Adipocyte (in vitro differentiated cells): ENCODE data around the gene HPD.

ENCODE experiments used
- DNase-seq: peaks from one replicate; pipeline ENCODE4 v3.0.0-alpha.2; 2015; ENCODE audit warnings: low read depth
- H3K27me3 ChIP-seq: replicated peaks from 2 replicates; pipeline ENCODE4 v1.7.0; 2013; ENCODE audit warnings: mild to moderate bottlenecking, low read length, moderate library complexity; ENCODE audit not compliant: control insufficient read depth, insufficient read depth
- H3K36me3 ChIP-seq: 2 replicates; pipeline ENCODE4 v1.7.0; 2013; ENCODE audit warnings: low read length, mild to moderate bottlenecking, moderate library complexity; ENCODE audit not compliant: control insufficient read depth, insufficient read depth, severe bottlenecking
- H3K4me1 ChIP-seq: 2 replicates; pipeline ENCODE4 v1.7.0; 2013; ENCODE audit warnings: mild to moderate bottlenecking, low read length, moderate library complexity; ENCODE audit not compliant: control insufficient read depth, insufficient read depth
- H3K4me3 ChIP-seq: 2 replicates; pipeline ENCODE4 v1.7.0; 2013; ENCODE audit warnings: mild to moderate bottlenecking, low read length, moderate library complexity
- H3K9ac ChIP-seq: 2 replicates; pipeline ENCODE4 v1.7.0; 2013; ENCODE audit warnings: mild to moderate bottlenecking, low read length, moderate library complexity
- H3K9me3 ChIP-seq: 2 replicates; pipeline ENCODE4 v1.7.0; 2013; ENCODE audit warnings: mild to moderate bottlenecking, low read length, moderate library complexity; ENCODE audit not compliant: control insufficient read depth

Gene HPD

GRCh38 chr12:121815263-121815662, 43.4 kb downstream of the HPD start:
- H3K4me1 ChIP-seq, result peaks cover 28% of the 10 kb centered on the region
- no peak overlapping the region for H3K4me3 ChIP-seq
- peaks cover 60% of the 10 kb centered on the region for H3K36me3 ChIP-seq
- H3K27me3 ChIP-seq, result no peaks in the 10 kb centered on the region
- DNase-seq, result no peak
- H3K9ac ChIP-seq, result no peak overlapping the region
- H3K9me3 ChIP-seq, result no peaks in the 10 kb centered on the region

GRCh38 chr12:121814429-121815119, 44.1 kb downstream of the HPD start:
- no peaks in the 10 kb centered on the region for H3K9me3 ChIP-seq
- H3K36me3 ChIP-seq, result peaks cover 60% of the 10 kb centered on the region
- no peak overlapping the region for H3K9ac ChIP-seq
- H3K4me1 ChIP-seq, result peaks cover 28% of the 10 kb centered on the region
- no peak overlapping the region for H3K4me3 ChIP-seq
- H3K27me3 ChIP-seq, result no peaks in the 10 kb centered on the region
- DNase-seq, result no peak

DNA sequence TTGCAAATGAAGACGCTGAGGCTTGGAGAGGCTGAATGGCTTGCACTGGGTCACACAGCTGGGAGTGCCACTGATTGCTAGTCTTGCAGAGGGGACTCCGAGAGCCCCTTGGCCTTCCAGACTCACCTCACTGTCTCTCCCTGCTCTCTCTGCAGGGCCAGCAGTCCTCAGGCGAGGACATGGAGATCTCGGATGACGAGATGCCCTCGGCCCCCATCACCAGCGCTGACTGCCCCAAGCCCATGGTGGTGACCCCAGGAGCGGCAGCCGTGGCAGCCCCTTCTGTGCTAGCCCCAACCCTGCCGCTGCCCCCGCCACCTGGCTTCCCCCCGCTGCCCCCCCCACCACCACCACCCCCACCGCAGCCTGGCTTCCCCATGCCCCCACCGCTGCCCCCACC, 44.7 kb downstream of the HPD start:
- Histone ChIP-seq H3K9me3 (no peaks in the 10 kb centered on the region), H3K4me3 (no peak overlapping the region), H3K4me1 (peaks cover 28% of the 10 kb centered on the region), H3K36me3 (peaks cover 60% of the 10 kb centered on the region), H3K27me3 (no peaks in the 10 kb centered on the region), H3K9ac (peak overlapping the region; percentile 94)
- DNase-seq, result no peak

DNA sequence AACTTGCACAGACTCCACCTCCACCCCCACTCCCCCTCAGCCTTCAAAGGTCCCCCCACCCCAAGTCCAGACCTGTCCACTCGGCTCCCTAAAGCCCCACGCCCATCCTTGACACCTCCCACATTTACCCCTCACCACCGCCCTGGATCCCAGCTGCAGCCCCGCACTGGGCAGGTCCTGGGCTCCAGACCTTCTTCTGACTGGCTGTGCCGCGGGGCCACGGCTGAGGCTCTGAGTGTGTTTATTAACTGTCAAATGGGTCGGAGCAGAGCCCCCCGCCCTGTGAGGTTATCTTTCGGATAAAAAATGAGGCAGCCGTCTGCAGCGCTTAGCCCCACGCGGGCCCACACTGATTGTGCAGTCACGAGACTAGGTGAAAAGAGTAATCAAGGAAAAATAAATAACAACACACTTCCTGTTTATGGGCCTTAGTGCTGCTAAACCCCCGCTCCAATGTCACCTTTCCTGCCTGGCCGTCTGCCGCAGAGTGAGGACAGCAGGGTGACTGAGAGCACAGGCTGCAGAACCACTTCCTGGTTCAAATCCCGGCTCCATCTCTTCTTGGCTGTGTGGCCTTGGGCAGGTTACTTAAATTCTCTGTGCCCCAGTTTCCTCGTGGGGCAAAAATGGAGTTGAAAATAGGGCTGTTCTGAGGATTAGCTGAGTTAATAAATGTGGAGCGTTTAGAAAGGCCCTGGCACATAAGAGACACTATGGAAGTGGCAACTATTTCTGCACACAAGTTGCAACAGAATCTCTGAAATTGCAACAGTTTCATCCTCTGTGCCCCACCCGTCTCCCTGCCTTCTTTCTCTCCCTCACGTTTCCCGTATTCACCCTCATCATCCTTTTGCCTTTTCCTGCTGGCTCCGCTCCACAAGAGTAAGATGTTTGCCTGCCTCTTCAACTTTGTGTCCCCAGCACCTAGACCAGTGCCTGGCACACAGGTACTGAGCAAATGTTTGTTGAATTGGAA, 45.5 kb downstream of the HPD start:
- Histone ChIP-seq H3K4me1 (peaks cover 28% of the 10 kb centered on the region), H3K27me3 (no peaks in the 10 kb centered on the region), H3K9ac (peak overlapping the region; percentile 94), H3K4me3 (peak overlapping the region; percentile 94), H3K36me3 (peaks cover 65% of the 10 kb centered on the region), H3K9me3 (no peaks in the 10 kb centered on the region)
- DNase-seq, result peak; percentile 72

DNA sequence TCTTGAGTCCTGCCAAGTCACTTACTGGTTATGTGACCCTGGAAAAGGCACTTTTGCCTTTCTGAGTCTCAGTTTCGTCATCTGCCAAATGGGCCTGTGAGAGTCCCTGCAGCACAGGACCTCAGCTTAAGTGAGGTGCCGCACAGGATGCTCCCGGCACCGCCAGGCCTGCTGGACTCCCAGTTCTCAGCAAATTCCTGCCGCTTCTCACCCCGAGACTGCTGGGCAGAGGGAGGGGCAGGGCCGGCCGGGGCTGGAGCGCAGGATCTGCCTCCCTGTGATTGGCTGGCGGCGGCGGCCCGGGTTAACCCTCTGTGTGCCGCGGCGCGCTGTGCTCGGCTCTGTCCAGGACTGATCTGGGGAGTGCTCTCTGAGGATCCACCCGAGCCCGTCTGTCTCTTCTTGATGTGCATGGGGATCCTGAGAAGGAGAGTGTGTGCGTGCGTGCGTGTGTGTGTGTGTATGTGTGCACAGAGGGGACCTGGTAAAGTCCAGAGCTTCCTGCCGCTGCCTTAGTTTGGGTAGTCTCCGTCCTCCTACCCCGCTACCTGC, 46.3 kb downstream of the HPD start:
- Histone ChIP-seq H3K4me1 (peaks cover 31% of the 10 kb centered on the region), H3K27me3 (no peaks in the 10 kb centered on the region), H3K4me3 (peak overlapping the region; percentile 94), H3K9me3 (no peaks in the 10 kb centered on the region), H3K9ac (peak overlapping the region; percentile 94), H3K36me3 (peaks cover 62% of the 10 kb centered on the region)
- peak; percentile 80 for DNase-seq

GRCh38 chr12:121811434-121812319, 47.0 kb downstream of the HPD start:
- no peaks in the 10 kb centered on the region for H3K9me3 ChIP-seq
- H3K4me3 ChIP-seq, result peak overlapping the region; percentile 94
- H3K36me3 ChIP-seq, result peaks cover 56% of the 10 kb centered on the region
- H3K27me3 ChIP-seq, result no peaks in the 10 kb centered on the region
- H3K9ac ChIP-seq, result peak overlapping the region; percentile 94
- H3K4me1 ChIP-seq, result peaks cover 37% of the 10 kb centered on the region
- DNase-seq, result peak; percentile 87

DNA sequence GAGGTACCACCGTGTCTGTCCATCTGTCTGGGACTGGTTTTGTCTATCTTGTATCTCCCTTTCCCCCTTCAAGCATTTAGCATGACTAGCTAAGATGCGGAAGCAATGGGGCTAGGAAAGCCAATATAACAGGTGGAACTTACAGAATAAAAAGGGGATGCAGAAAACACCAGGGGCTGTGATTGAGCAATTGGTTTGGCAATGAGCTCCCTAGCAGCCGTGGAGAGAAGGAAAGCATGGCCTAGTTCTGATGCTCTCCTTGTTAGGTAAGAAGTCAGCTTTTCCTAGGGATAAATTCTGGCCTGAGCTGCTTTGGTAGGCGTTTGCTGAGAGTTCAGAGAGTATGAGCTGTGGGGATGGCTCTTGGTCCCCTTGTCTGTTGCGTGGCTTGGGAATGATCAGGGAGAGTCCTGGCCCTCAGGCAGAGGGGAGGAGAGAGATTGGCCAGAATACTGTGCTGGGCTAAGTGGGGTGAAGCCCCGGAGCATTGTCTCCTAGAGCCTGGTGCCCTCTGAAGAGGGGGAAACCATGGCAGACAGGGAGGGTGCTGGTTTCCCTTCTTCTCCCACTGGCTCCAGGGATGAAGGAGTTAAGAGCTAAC, 47.7 kb downstream of the HPD start:
- H3K4me3 ChIP-seq, result peak overlapping the region; percentile 94
- H3K9me3 ChIP-seq, result no peaks in the 10 kb centered on the region
- peaks cover 41% of the 10 kb centered on the region for H3K4me1 ChIP-seq
- peak overlapping the region; percentile 94 for H3K9ac ChIP-seq
- H3K36me3 ChIP-seq, result peaks cover 50% of the 10 kb centered on the region
- no peaks in the 10 kb centered on the region for H3K27me3 ChIP-seq
- peak; percentile 26 for DNase-seq

GRCh38 chr12:121810234-121810817, 48.3 kb downstream of the HPD start:
- Histone ChIP-seq H3K4me1 (peaks cover 44% of the 10 kb centered on the region), H3K36me3 (peaks cover 44% of the 10 kb centered on the region), H3K9me3 (no peaks in the 10 kb centered on the region), H3K4me3 (peak overlapping the region; percentile 94), H3K9ac (peak overlapping the region; percentile 94), H3K27me3 (no peaks in the 10 kb centered on the region)
- no peak for DNase-seq

- H3K27me3 ChIP-seq, result no peaks in the 10 kb centered on the region
- H3K4me3 ChIP-seq, result no peak overlapping the region
- no peak for DNase-seq
- H3K9me3 ChIP-seq, result no peaks in the 10 kb centered on the region
- no peak overlapping the region for H3K9ac ChIP-seq
- peaks cover 44% of the 10 kb centered on the region for H3K4me1 ChIP-seq
- H3K36me3 ChIP-seq, result peaks cover 38% of the 10 kb centered on the region
Measured at GRCh38 chr12:121809712-121810116, 48.9 kb downstream of the HPD start.

- peaks cover 34% of the 10 kb centered on the region for H3K36me3 ChIP-seq
- DNase-seq, result no peak
- H3K9me3 ChIP-seq, result no peaks in the 10 kb centered on the region
- H3K4me3 ChIP-seq, result no peak overlapping the region
- H3K27me3 ChIP-seq, result no peaks in the 10 kb centered on the region
- no peak overlapping the region for H3K9ac ChIP-seq
- peaks cover 40% of the 10 kb centered on the region for H3K4me1 ChIP-seq
Measured at GRCh38 chr12:121808623-121809022, 50.0 kb downstream of the HPD start.
